ENCODE data around the gene DUSP22.

DNA sequence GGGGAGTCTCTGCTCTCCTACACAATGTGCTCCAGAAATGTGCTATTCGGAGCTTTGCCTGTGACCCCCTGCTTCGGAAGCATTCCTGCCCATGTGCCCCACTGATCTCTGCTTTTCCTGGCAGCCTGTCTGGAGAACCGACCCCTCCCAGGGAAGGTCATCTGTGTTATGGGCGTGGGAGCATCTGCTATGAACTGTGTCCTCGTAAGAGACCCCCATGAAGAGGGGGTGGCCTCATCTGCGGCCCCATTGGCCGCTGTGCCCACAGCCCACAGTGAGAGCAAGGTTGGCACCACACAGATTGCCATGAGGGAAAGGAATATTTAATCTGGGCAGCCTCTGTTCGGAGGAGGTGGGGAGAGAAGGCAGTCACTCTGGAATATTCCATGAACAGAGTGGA lies 66.6 kb downstream of the DUSP22 start:
- TF ChIP-seq EZH2phosphoT487 (IDR thresholded peaks at IDR 0.05; ENCODE audit: borderline replicate concordance, low read depth) (no peak), RFX5 (IDR thresholded peaks at IDR 0.05; ENCODE audit: low read length) (no peak), RXRA (IDR thresholded peaks at IDR 0.05; ENCODE audit: borderline replicate concordance, low read depth) (no peak), CTCF (IDR thresholded peaks at IDR 0.05) (no peak), YY1 (IDR thresholded peaks at IDR 0.05; ENCODE audit: low read depth) (no peak), CHD2 (IDR thresholded peaks at IDR 0.05; ENCODE audit: low read length, partially characterized antibody) (no peak), RAD21 (IDR thresholded peaks at IDR 0.05; ENCODE audit: low read length) (no peak), TAF1 (IDR thresholded peaks at IDR 0.05; ENCODE audit: borderline replicate concordance, low read depth, low read length) (no peak), EP300 (IDR thresholded peaks at IDR 0.05; ENCODE audit: borderline replicate concordance in 1 of 2, low read depth in 1 of 2, low read length in 1 of 2) (no peak), POLR2AphosphoS5 (IDR thresholded peaks at IDR 0.05; ENCODE audit: low read depth, low read length) (no peak)
- TF ChIP-seq, protein P1, sequence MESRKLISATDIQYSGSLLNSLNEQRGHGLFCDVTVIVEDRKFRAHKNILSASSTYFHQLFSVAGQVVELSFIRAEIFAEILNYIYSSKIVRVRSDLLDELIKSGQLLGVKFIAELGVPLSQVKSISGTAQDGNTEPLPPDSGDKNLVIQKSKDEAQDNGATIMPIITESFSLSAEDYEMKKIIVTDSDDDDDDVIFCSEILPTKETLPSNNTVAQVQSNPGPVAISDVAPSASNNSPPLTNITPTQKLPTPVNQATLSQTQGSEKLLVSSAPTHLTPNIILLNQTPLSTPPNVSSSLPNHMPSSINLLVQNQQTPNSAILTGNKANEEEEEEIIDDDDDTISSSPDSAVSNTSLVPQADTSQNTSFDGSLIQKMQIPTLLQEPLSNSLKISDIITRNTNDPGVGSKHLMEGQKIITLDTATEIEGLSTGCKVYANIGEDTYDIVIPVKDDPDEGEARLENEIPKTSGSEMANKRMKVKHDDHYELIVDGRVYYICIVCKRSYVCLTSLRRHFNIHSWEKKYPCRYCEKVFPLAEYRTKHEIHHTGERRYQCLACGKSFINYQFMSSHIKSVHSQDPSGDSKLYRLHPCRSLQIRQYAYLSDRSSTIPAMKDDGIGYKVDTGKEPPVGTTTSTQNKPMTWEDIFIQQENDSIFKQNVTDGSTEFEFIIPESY (IDR thresholded peaks at IDR 0.05; ENCODE audit: borderline replicate concordance, low read depth): no peak
- TF ChIP-seq, protein P2, sequence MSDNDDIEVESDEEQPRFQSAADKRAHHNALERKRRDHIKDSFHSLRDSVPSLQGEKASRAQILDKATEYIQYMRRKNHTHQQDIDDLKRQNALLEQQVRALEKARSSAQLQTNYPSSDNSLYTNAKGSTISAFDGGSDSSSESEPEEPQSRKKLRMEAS (IDR thresholded peaks at IDR 0.05; ENCODE audit: low read depth): no peak
